GM23248 (cell line): ENCODE data around the gene PLAU. TPM values are rescaled to one million over a fixed set of nuclear protein-coding genes. Genes with fewer than 3 reads are reported as not detected.

ENCODE experiments used
- DNase-seq: peaks from one replicate; pipeline ENCODE4 v3.0.0-alpha.2; 2015
- H2AFZ ChIP-seq: fragments of 200-600 bp; sonication (generic); 2 replicates; pipeline ENCODE4 v1.6.1; 2016; ENCODE audit warnings: antibody characterized with exemption
- H3F3A ChIP-seq: fragments of 200-600 bp; sonication (generic); 2 replicates; pipeline ENCODE4 v1.6.1; 2016; ENCODE audit warnings: mild to moderate bottlenecking, antibody characterized with exemption, mixed run types; ENCODE audit not compliant: insufficient read depth
- H3K27ac ChIP-seq: fragments of 200-600 bp; sonication (generic); 2 replicates; pipeline ENCODE4 v1.5.1; 2016; ENCODE audit warnings: mild to moderate bottlenecking
- H3K27me3 ChIP-seq: fragments of 200-600 bp; sonication (generic); replicated peaks from 2 replicates; pipeline ENCODE4 v1.6.1; 2016; ENCODE audit warnings: mild to moderate bottlenecking; ENCODE audit not compliant: insufficient read depth
- H3K36me3 ChIP-seq: fragments of 200-600 bp; sonication (generic); 2 replicates; pipeline ENCODE4 v1.6.1; 2016; ENCODE audit warnings: low read depth, mild to moderate bottlenecking
- H3K4me1 ChIP-seq: fragments of 200-600 bp; sonication (generic); 2 replicates; pipeline ENCODE4 v1.6.1; 2016; ENCODE audit warnings: mild to moderate bottlenecking; ENCODE audit not compliant: insufficient read depth
- H3K4me2 ChIP-seq: fragments of 200-600 bp; sonication (generic); one replicate; pipeline ENCODE4 v1.6.1; 2016; ENCODE audit warnings: mild to moderate bottlenecking; ENCODE audit not compliant: unreplicated experiment
- H3K4me3 ChIP-seq: fragments of 200-600 bp; sonication (generic); 2 replicates; pipeline ENCODE4 v1.5.1; 2016; ENCODE audit warnings: mild to moderate bottlenecking
- H3K79me2 ChIP-seq: fragments of 200-600 bp; sonication (generic); 2 replicates; pipeline ENCODE4 v1.6.1; 2016; ENCODE audit warnings: mild to moderate bottlenecking; ENCODE audit not compliant: insufficient read depth
- H3K9ac ChIP-seq: fragments of 200-600 bp; sonication (generic); 2 replicates; pipeline ENCODE4 v1.6.1; 2016; ENCODE audit warnings: mild to moderate bottlenecking
- H3K9me2 ChIP-seq: fragments of 200-600 bp; sonication (generic); 2 replicates; pipeline ENCODE4 v1.6.1; 2016; ENCODE audit warnings: mixed run types, mild to moderate bottlenecking, moderate library complexity; ENCODE audit not compliant: insufficient read depth
- H3K9me3 ChIP-seq: fragments of 200-600 bp; sonication (generic); one replicate; pipeline ENCODE4 v1.6.1; 2017; ENCODE audit warnings: low read depth
- H4K20me1 ChIP-seq: fragments of 200-600 bp; sonication (generic); 2 replicates; pipeline ENCODE4 v1.6.0; 2016; ENCODE audit not compliant: insufficient read depth
- EZH2 ChIP-seq: fragments of 200-600 bp; sonication (generic); IDR thresholded peaks from 2 replicates; pipeline ENCODE4 v1.6.1; 2018; ENCODE audit warnings: antibody characterized with exemption, mild to moderate bottlenecking; ENCODE audit not compliant: insufficient read depth, poor library complexity, severe bottlenecking
- EZH2phosphoT487 ChIP-seq: fragments of 200-600 bp; sonication (generic); IDR thresholded peaks from 2 replicates; pipeline ENCODE4 v1.6.1; 2018; ENCODE audit warnings: antibody characterized with exemption, moderate library complexity, mild to moderate bottlenecking, low read depth; ENCODE audit not compliant: insufficient read depth
- WGBS, 2 experiments: methylation state at CpG; one replicate each; pipeline ENCODE4 v1.1.6; 2015 to 2017; ENCODE audit warnings: low lambda C conversion rate in 2 of 2, low coverage in 1 of 2; ENCODE audit errors: missing lambda C conversion rate in 2 of 2; 5-methylcytosine and 5-hydroxymethylcytosine counted together
- in situ Hi-C: fragments of 300-500 bp; cut with MboI; formaldehyde crosslinking; loops from 2 replicates; pipeline ENCODE4 v1.15.0; 2020
- polyA plus RNA-seq: library from polyadenylated mRNA; unstranded; fragments of >200 nt; fragmentation: Nextera tagmentation; extraction: Ambion mirVana; gene quantifications from 2 replicates; pipeline ENCODE4 v1.2.1, GENCODE V29; 2016
- total RNA-seq: library from RNA; depleted of rRNA; stranded (reverse); fragments of >200 nt; shearing (Covaris generic); gene quantifications from 2 replicates; pipeline ENCODE4 v1.2.3, GENCODE V29; 2014

PLAU gene
- total and polyA plus RNA-seq, 2 experiments from 2014 or later, result 13.3 to 26.1 TPM

GRCh38 chr10:73950155-73950948 lies 39.4 kb downstream of the PLAU start:
- Histone ChIP-seq H3K9ac (no peak overlapping the region), H3K9me3 (no peaks in the 10 kb centered on the region), H3K79me2 (no peaks in the 10 kb centered on the region), H4K20me1 (no peaks in the 10 kb centered on the region), H3K4me2 (no peak overlapping the region), H3K36me3 (no peaks in the 10 kb centered on the region), H3K27ac (no peak overlapping the region), H3K9me2 (no peaks in the 10 kb centered on the region), H2AFZ (no peak overlapping the region), H3K27me3 (no peaks in the 10 kb centered on the region), H3K4me3 (no peak overlapping the region), H3F3A (no peaks in the 10 kb centered on the region), H3K4me1 (no peaks in the 10 kb centered on the region)
- in situ Hi-C loops, result no loop called here
- no peak for TF ChIP-seq EZH2
- TF ChIP-seq EZH2phosphoT487, result no peak
- no peak for DNase-seq
- WGBS, 2 experiments, result 83 to 86% methylated on average over 13 of the region's 13 CpGs

- Histone ChIP-seq H3K9me2 (no peaks in the 10 kb centered on the region), H3K36me3 (no peaks in the 10 kb centered on the region), H3F3A (no peaks in the 10 kb centered on the region), H4K20me1 (no peaks in the 10 kb centered on the region), H3K4me3 (no peak overlapping the region), H3K9me3 (no peaks in the 10 kb centered on the region), H3K4me2 (no peak overlapping the region), H2AFZ (no peak overlapping the region), H3K4me1 (peaks cover 12% of the 10 kb centered on the region), H3K27me3 (no peaks in the 10 kb centered on the region), H3K79me2 (no peaks in the 10 kb centered on the region), H3K9ac (no peak overlapping the region), H3K27ac (no peak overlapping the region)
- TF ChIP-seq EZH2phosphoT487 (no peak), EZH2 (no peak)
- WGBS, 2 experiments, result 94% methylated on average over 1 of the region's 1 CpG
- DNase-seq, result peak; percentile 39
- in situ Hi-C loops, result no loop called here
These were observed 42.7 kb downstream of the PLAU start for GRCh38 chr10:73953665-73954064.

DNA sequence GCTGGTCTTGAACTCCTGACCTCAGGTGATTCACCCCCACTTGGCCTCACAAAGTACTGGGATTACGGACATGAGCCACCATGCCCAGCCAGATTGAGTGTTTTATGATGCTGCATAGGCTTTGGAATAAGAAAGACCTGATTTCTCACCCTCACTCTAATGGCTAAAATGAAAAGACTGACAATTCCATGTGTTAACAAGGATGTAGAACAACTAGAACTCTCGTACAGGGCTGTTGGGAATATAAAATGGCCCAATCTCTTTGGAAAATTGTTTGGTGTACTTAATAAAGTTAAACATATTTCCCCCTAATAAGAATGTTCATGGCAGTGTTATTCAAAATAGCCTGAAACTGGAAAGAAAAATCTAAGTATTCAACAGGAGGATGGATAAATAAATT lies 43.8 kb downstream of the PLAU start:
- DNase-seq, result no peak
- H3K36me3 ChIP-seq, result no peaks in the 10 kb centered on the region
- no peaks in the 10 kb centered on the region for H3K79me2 ChIP-seq
- WGBS, 2 experiments, result 90 to 95% methylated on average over 2 of the region's 2 CpGs
- H3F3A ChIP-seq, result peaks cover 6% of the 10 kb centered on the region
- no peak overlapping the region for H3K9ac ChIP-seq
- no peak overlapping the region for H2AFZ ChIP-seq
- peaks cover 18% of the 10 kb centered on the region for H3K4me1 ChIP-seq
- H4K20me1 ChIP-seq, result no peaks in the 10 kb centered on the region
- in situ Hi-C loops, result no loop called here
- no peak overlapping the region for H3K4me2 ChIP-seq
- H3K27ac ChIP-seq, result no peak overlapping the region
- no peaks in the 10 kb centered on the region for H3K9me3 ChIP-seq
- H3K4me3 ChIP-seq, result no peak overlapping the region
- no peaks in the 10 kb centered on the region for H3K9me2 ChIP-seq
- TF ChIP-seq EZH2phosphoT487 (no peak), EZH2 (no peak)
- no peaks in the 10 kb centered on the region for H3K27me3 ChIP-seq

GRCh38 chr10:73955719-73956118 lies 44.8 kb downstream of the PLAU start:
- H3K79me2 ChIP-seq, result no peaks in the 10 kb centered on the region
- H3K4me2 ChIP-seq, result no peak overlapping the region
- H3F3A ChIP-seq, result peaks cover 15% of the 10 kb centered on the region
- no peaks in the 10 kb centered on the region for H4K20me1 ChIP-seq
- H2AFZ ChIP-seq, result no peak overlapping the region
- 97 to 98% methylated on average over 2 of the region's 2 CpGs for WGBS, 2 experiments
- DNase-seq, result no peak
- H3K36me3 ChIP-seq, result no peaks in the 10 kb centered on the region
- no peak overlapping the region for H3K27ac ChIP-seq
- in situ Hi-C loops, result no loop called here
- H3K27me3 ChIP-seq, result no peaks in the 10 kb centered on the region
- no peak overlapping the region for H3K4me3 ChIP-seq
- no peak overlapping the region for H3K9ac ChIP-seq
- no peak for TF ChIP-seq EZH2
- TF ChIP-seq EZH2phosphoT487, result no peak
- H3K9me3 ChIP-seq, result no peaks in the 10 kb centered on the region
- no peaks in the 10 kb centered on the region for H3K9me2 ChIP-seq
- H3K4me1 ChIP-seq, result peaks cover 26% of the 10 kb centered on the region
